CD14-positive monocyte (primary cell): ENCODE results near the gene HS6ST2. TPM values are rescaled to one million over a fixed set of nuclear protein-coding genes. Genes with fewer than 3 reads are reported as not detected.

Experiments
- DNase-seq, 3 donors: peaks; one replicate each; pipeline ENCODE4 v3.0.0-alpha.2; 2011 to 2022
- H2AFZ ChIP-seq: 2 replicates; pipeline ENCODE4 v1.6.0; 2012; ENCODE audit warnings: mild to moderate bottlenecking, low read depth, low read length, inconsistent platforms; ENCODE audit not compliant: insufficient read depth, poor library complexity, severe bottlenecking
- H3K27ac ChIP-seq, 2 donors: 1 replicate in 1 of 2; 2 replicates in 1 of 2; pipeline ENCODE4 v1.5.1; 2012 to 2013; ENCODE audit warnings: low read length in 2 of 2, control low read depth in 1 of 2, inconsistent platforms in 1 of 2, low read depth in 1 of 2, mild to moderate bottlenecking in 1 of 2
- H3K27me3 ChIP-seq, 2 donors: one replicate each; pipeline versions ENCODE4 v1.6.0 to v1.6.1; 2011 to 2013; ENCODE audit warnings: low read length in 2 of 2; ENCODE audit not compliant: control insufficient read depth in 2 of 2, insufficient read depth in 2 of 2
- H3K36me3 ChIP-seq, 2 donors: replicated peaks in 1 of 2; 1 replicate in 1 of 2; 2 replicates in 1 of 2; pipeline versions ENCODE4 v1.5.1 to v1.6.1; 2012 to 2013; ENCODE audit warnings: low read length in 2 of 2, control low read depth in 1 of 2, inconsistent platforms in 1 of 2, mild to moderate bottlenecking in 1 of 2; ENCODE audit not compliant: insufficient read depth in 2 of 2, control insufficient read depth in 1 of 2
- H3K4me1 ChIP-seq, 2 donors: 1 replicate in 1 of 2; 2 replicates in 1 of 2; pipeline versions ENCODE4 v1.5.1 to v1.6.1; 2012 to 2013; ENCODE audit warnings: low read length in 2 of 2, control low read depth in 1 of 2, inconsistent platforms in 1 of 2, mild to moderate bottlenecking in 1 of 2, moderate library complexity in 1 of 2; ENCODE audit not compliant: insufficient read depth in 2 of 2, control insufficient read depth in 1 of 2
- H3K4me2 ChIP-seq: replicated peaks from 2 replicates; pipeline ENCODE3; 2012; ENCODE audit warnings: low read length, moderate library complexity, mild to moderate bottlenecking; ENCODE audit not compliant: poor library complexity, severe bottlenecking; ENCODE audit errors: extremely low read depth
- H3K4me3 ChIP-seq, 3 experiments: fragments of 200-600 bp in 1 of 3; sonication (generic) in 1 of 3; replicated peaks in 1 of 3; 1 replicate in 2 of 3; 2 replicates in 1 of 3; pipeline ENCODE4 v1.5.1; 2011 to 2013; ENCODE audit warnings: low read length in 3 of 3, mild to moderate bottlenecking in 3 of 3, control low read depth in 2 of 3, low read depth in 2 of 3, inconsistent platforms in 1 of 3, moderate library complexity in 1 of 3
- H3K79me2 ChIP-seq: 2 replicates; pipeline ENCODE4 v1.6.0; 2012; ENCODE audit warnings: mild to moderate bottlenecking, control low read depth, inconsistent platforms, low read length, moderate library complexity; ENCODE audit not compliant: insufficient read depth
- H3K9ac ChIP-seq: 2 replicates; pipeline ENCODE4 v1.6.0; 2017; ENCODE audit warnings: low read length, mild to moderate bottlenecking; ENCODE audit not compliant: insufficient read depth, poor library complexity, severe bottlenecking
- H3K9me3 ChIP-seq, 2 donors: replicated peaks in 1 of 2; 1 replicate in 1 of 2; 2 replicates in 1 of 2; pipeline versions ENCODE4 v1.5.1 to v1.6.1; 2012 to 2013; ENCODE audit warnings: low read length in 2 of 2, control low read depth in 1 of 2; ENCODE audit not compliant: control insufficient read depth in 1 of 2, insufficient read depth in 1 of 2
- H4K20me1 ChIP-seq: 2 replicates; pipeline ENCODE4 v1.6.0; 2012; ENCODE audit warnings: mild to moderate bottlenecking, low read length, control low read depth, moderate library complexity; ENCODE audit not compliant: insufficient read depth
- H3K27ac Mint-ChIP-seq, 7 donors: one replicate each; pipeline ENCODE4 v1.8.0; 2020; ENCODE audit warnings: mild to moderate bottlenecking in 7 of 7, mixed read lengths in 7 of 7, moderate library complexity in 6 of 7, inconsistent platforms in 2 of 7
- H3K27me3 Mint-ChIP-seq, 3 donors: one replicate each; pipeline ENCODE4 v1.8.0; 2021 to 2022; ENCODE audit warnings: low read depth in 3 of 3, mild to moderate bottlenecking in 3 of 3, mixed read lengths in 3 of 3, moderate library complexity in 3 of 3, inconsistent platforms in 1 of 3
- H3K36me3 Mint-ChIP-seq, 2 donors: one replicate each; pipeline ENCODE4 v1.8.0; 2020; ENCODE audit warnings: mixed read lengths in 2 of 2, inconsistent platforms in 1 of 2, mild to moderate bottlenecking in 1 of 2
- H3K4me1 Mint-ChIP-seq: one replicate; pipeline ENCODE4 v1.8.0; 2020; ENCODE audit warnings: mild to moderate bottlenecking, mixed read lengths
- H3K4me3 Mint-ChIP-seq, 2 donors: one replicate each; pipeline ENCODE4 v1.8.0; 2020; ENCODE audit warnings: mild to moderate bottlenecking in 2 of 2, mixed read lengths in 2 of 2, moderate library complexity in 1 of 2
- H3K9me3 Mint-ChIP-seq, 7 donors: one replicate each; pipeline ENCODE4 v1.8.0; 2020 to 2022; ENCODE audit warnings: mixed read lengths in 7 of 7, mild to moderate bottlenecking in 6 of 7, moderate library complexity in 6 of 7, inconsistent platforms in 2 of 7
- CTCF ChIP-seq: fragments of 200-600 bp; IDR thresholded peaks from one replicate; pipeline ENCODE4 v1.8.0; 2022; ENCODE audit warnings: antibody characterized with exemption, mild to moderate bottlenecking
- WGBS: methylation state at CpG from one replicate; pipeline ENCODE4 v1.1.5; 2013; ENCODE audit warnings: missing lambda C conversion rate; ENCODE audit not compliant: insufficient coverage; 5-methylcytosine and 5-hydroxymethylcytosine counted together
- intact Hi-C, 2 donors: fragments of 100-400 bp; cut with micrococcal nuclease; formaldehyde crosslinking; loops; one replicate each; pipeline versions ENCODE4 v1.15.0 to v1.15.1; 2023
- polyA plus RNA-seq, 3 donors: library from polyadenylated mRNA; depleted of rRNA in 1 of 3; unstranded in 2 of 3; stranded (reverse) in 1 of 3; fragments of 300-500 nt in 2 of 3; fragments of >200 nt in 1 of 3; fragmentation: Illumina TruSeq in 2 of 3; gene quantifications; 1 replicate in 2 of 3; 2 replicates in 1 of 3; pipeline ENCODE4 v1.2.3, GENCODE V29; 2012 to 2021

Gene HS6ST2
- polyA plus RNA-seq, 3 donors, result not detected

- H3K27ac Mint-ChIP-seq, result no peak overlapping the region
- H3K27me3 ChIP-seq, result peaks cover 0 to 2% of the 10 kb centered on the region in 2 donors
Measured at GRCh38 chrX:132652871-132653270, 305.6 kb downstream of the HS6ST2 start.

GRCh38 chrX:132651421-132652086 is 306.9 kb downstream of the HS6ST2 start:
- Histone ChIP-seq H2AFZ (no peak overlapping the region), H3K27ac (no peak overlapping the region), H3K79me2 (no peaks in the 10 kb centered on the region), H3K36me3 (no peaks in the 10 kb centered on the region), H3K4me3 (no peak overlapping the region), H3K4me2 (no peak overlapping the region), H4K20me1 (no peaks in the 10 kb centered on the region), H3K9ac (no peak overlapping the region), H3K9me3 (no peaks in the 10 kb centered on the region), H3K4me1 (no peaks in the 10 kb centered on the region), H3K27me3 (peaks cover 0 to 4% of the 10 kb centered on the region in 2 donors)
- Mint-ChIP-seq H3K4me1 (no peaks in the 10 kb centered on the region), H3K36me3 (no peaks in the 10 kb centered on the region), H3K4me3 (no peak overlapping the region), H3K27ac (no peak overlapping the region), H3K9me3 (peaks cover 0 to 5% (median 2%) of the 10 kb centered on the region in 7 donors), H3K27me3 (peaks cover 3 to 10% (median 4%) of the 10 kb centered on the region in 3 donors)
- WGBS, result no CpG with 5 or more reads among the region's 2 CpGs
- DNase-seq, result no peak
- no peak for TF ChIP-seq CTCF
- intact Hi-C loops, result no loop called here

More at GRCh38 chrX:132652871-132653270, 305.6 kb downstream of the HS6ST2 start:
- intact Hi-C loops, result no loop called here
- H3K4me3 Mint-ChIP-seq, result no peak overlapping the region
- no CpG with 5 or more reads among the region's 4 CpGs for WGBS
- Histone ChIP-seq H4K20me1 (no peaks in the 10 kb centered on the region), H3K79me2 (no peaks in the 10 kb centered on the region), H3K4me1 (no peaks in the 10 kb centered on the region), H3K9ac (no peak overlapping the region), H3K4me2 (no peak overlapping the region), H3K27ac (no peak overlapping the region), H3K4me3 (no peak overlapping the region), H2AFZ (no peak overlapping the region), H3K36me3 (no peaks in the 10 kb centered on the region), H3K9me3 (no peaks in the 10 kb centered on the region)
- TF ChIP-seq CTCF, result no peak
- H3K27me3 Mint-ChIP-seq, result peaks cover 2 to 10% (median 3%) of the 10 kb centered on the region in 3 donors
- H3K9me3 Mint-ChIP-seq, result peaks cover 0 to 2% (median 0%) of the 10 kb centered on the region in 7 donors
- no peak for DNase-seq
- H3K4me1 Mint-ChIP-seq, result no peaks in the 10 kb centered on the region
- no peaks in the 10 kb centered on the region for H3K36me3 Mint-ChIP-seq
